Activated B cell treated with CpG ODN at 0.5 μM for 24 hours (primary cell): ENCODE measurements around the gene ACAN. TPM values are rescaled to one million over a fixed set of nuclear protein-coding genes. Genes with fewer than 3 reads are reported as not detected.

ENCODE experiments used
- ATAC-seq: fragments of 200-7000 bp; cut with Tn5 transposase; one replicate; pipeline ENCODE4 v1.10.0; 2021; ENCODE audit warnings: low read depth, mild to moderate bottlenecking, moderate library complexity
- CTCF ChIA-PET: fragments of 350-600 bp; sonication (Branson Sonifier 250); formaldehyde crosslinking; loops from one replicate; lab custom pipeline; 2021; ENCODE audit warnings: antibody characterized with exemption; lab: Charles Lee
- POLR2A ChIA-PET: fragments of 350-600 bp; sonication (Branson Sonifier 250); formaldehyde crosslinking; loops from one replicate; lab custom pipeline; 2021; ENCODE audit warnings: antibody characterized with exemption; lab: Charles Lee
- DNase-seq: peaks from one replicate; pipeline ENCODE4 v3.0.0; 2022
- H3K27ac Mint-ChIP-seq: one replicate; pipeline ENCODE4 v1.8.0; 2020; ENCODE audit warnings: mixed read lengths
- H3K27me3 Mint-ChIP-seq: one replicate; pipeline ENCODE4 v1.8.0; 2021; ENCODE audit warnings: mixed read lengths
- H3K36me3 Mint-ChIP-seq: one replicate; pipeline ENCODE4 v1.8.0; 2021; ENCODE audit warnings: low read depth, mixed read lengths
- H3K4me1 Mint-ChIP-seq: one replicate; pipeline ENCODE4 v1.8.0; 2021; ENCODE audit warnings: mixed read lengths
- H3K4me3 Mint-ChIP-seq: one replicate; pipeline ENCODE4 v1.8.0; 2020; ENCODE audit warnings: mild to moderate bottlenecking, mixed read lengths
- H3K9me3 Mint-ChIP-seq: one replicate; pipeline ENCODE4 v1.8.0; 2020; ENCODE audit warnings: mixed read lengths
- CTCF ChIP-seq: fragments of 200-600 bp; IDR thresholded peaks from one replicate; pipeline ENCODE4 v1.8.0; 2022; ENCODE audit warnings: antibody characterized with exemption, mild to moderate bottlenecking
- intact Hi-C: fragments of 100-400 bp; cut with micrococcal nuclease; formaldehyde crosslinking; loops from one replicate; pipeline ENCODE4 v1.15.1; 2024
- total RNA-seq: library from RNA; stranded (reverse); gene quantifications from 2 replicates; pipeline ENCODE4 v1.2.3, GENCODE V29; 2022

Gene ACAN
- total RNA-seq, 1 donor from 2014 or later, result not detected

DNA sequence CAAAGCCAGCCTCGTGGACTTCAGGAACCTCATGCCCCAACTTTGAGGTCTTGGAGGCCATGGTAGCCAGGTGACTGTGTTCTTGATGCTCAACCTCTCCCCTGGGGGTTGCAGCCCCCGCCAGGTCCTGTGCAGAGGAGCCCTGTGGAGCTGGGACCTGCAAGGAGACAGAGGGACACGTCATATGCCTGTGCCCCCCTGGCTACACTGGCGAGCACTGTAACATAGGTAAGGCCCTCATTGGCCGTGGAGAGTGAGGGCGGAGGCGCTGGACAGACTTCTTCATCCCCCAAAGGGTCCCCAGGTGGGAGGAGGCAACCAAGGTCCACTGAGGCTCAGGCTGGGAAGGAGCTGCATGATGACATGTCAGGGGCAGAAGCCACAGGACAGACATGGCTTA lies 57.0 kb downstream of the ACAN start:
- no peaks in the 10 kb centered on the region for H3K4me1 Mint-ChIP-seq
- no peaks in the 10 kb centered on the region for H3K36me3 Mint-ChIP-seq
- ChIA-PET POLR2A (no interaction called here), CTCF (no interaction called here)
- peaks cover 3% of the 10 kb centered on the region for H3K27me3 Mint-ChIP-seq
- DNase-seq (no peak), ATAC-seq (no peak)
- no peak for TF ChIP-seq CTCF
- H3K27ac Mint-ChIP-seq, result no peak overlapping the region
- intact Hi-C loops, result no loop called here
- H3K4me3 Mint-ChIP-seq, result no peak overlapping the region
- no peaks in the 10 kb centered on the region for H3K9me3 Mint-ChIP-seq

DNA sequence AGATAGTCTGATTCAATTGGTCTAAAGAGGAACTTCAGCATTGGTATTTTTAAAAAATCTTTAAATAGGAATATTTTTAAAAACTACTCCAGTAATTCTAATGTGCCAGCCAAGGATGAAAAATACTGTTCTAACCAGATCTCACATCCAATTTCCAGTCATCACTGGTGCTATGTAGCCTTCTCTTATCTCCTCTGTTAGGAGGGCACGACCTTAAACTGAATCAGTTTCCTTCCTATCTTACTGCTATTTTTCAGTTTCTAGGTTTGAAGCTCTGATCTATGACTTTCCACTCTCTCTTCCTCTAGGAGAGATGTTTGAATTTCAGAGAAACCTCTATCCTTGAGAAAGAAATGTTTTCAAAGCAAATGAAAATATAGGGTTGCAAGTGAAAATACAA lies 60.2 kb downstream of the ACAN start:
- no peaks in the 10 kb centered on the region for H3K4me1 Mint-ChIP-seq

DNA sequence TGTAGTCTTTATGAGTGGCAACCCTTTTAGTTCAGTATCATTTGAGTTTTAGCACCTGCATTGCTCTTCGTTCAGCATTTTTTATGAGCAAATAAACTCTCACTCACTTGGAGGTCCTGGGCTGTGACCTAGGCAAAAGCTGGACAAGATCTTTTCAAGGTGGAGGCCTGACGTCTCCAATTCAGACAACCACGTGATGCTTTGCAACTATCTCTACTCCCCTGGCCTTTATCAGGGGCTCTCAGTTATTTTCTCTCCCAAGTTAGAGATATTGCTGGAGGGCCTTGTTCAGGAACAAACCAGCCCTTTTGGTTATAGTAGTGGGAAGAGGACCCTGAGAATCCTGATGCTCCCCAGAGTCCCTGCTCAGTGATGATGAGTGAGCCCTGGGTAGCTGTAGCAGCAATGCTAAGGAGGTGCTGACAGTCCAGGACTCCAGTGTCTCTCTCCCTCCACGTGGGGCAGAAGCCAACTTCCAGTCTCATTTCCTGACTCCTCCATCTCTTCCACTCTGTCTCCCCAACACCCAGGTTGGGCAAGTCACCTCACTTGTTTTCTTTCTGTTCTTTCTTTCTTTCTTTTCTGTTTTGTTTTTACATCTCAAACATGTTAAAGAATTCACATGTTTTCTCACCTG lies 61.7 kb downstream of the ACAN start:
- H3K9me3 Mint-ChIP-seq, result no peaks in the 10 kb centered on the region
- no peaks in the 10 kb centered on the region for H3K4me1 Mint-ChIP-seq
- no peaks in the 10 kb centered on the region for H3K27me3 Mint-ChIP-seq
- CTCF ChIA-PET, result no interaction called here
- intact Hi-C loops, result no loop called here
- H3K27ac Mint-ChIP-seq, result no peak overlapping the region
- POLR2A ChIA-PET, result no interaction called here
- H3K4me3 Mint-ChIP-seq, result no peak overlapping the region
- DNase-seq, result no peak
- no peak for TF ChIP-seq CTCF
- H3K36me3 Mint-ChIP-seq, result no peaks in the 10 kb centered on the region
- no peak for ATAC-seq

More for the DNA sequence above, 60.2 kb downstream of the ACAN start:
- no peaks in the 10 kb centered on the region for H3K9me3 Mint-ChIP-seq
- H3K36me3 Mint-ChIP-seq, result no peaks in the 10 kb centered on the region
- POLR2A ChIA-PET, result no interaction called here
- intact Hi-C loops, result no loop called here
- no peak for DNase-seq
- ATAC-seq, result no peak
- CTCF ChIA-PET, result no interaction called here
- peaks cover 3% of the 10 kb centered on the region for H3K27me3 Mint-ChIP-seq
- no peak overlapping the region for H3K27ac Mint-ChIP-seq
- TF ChIP-seq CTCF, result no peak
- no peak overlapping the region for H3K4me3 Mint-ChIP-seq

GRCh38 chr15:88865498-88866099 lies 62.4 kb downstream of the ACAN start:
- H3K9me3 Mint-ChIP-seq, result no peaks in the 10 kb centered on the region
- H3K27ac Mint-ChIP-seq, result no peak overlapping the region
- DNase-seq (no peak), ATAC-seq (no peak)
- no peaks in the 10 kb centered on the region for H3K27me3 Mint-ChIP-seq
- H3K36me3 Mint-ChIP-seq, result no peaks in the 10 kb centered on the region
- H3K4me1 Mint-ChIP-seq, result no peaks in the 10 kb centered on the region
- ChIA-PET POLR2A (no interaction called here), CTCF (no interaction called here)
- intact Hi-C loops, result no loop called here
- H3K4me3 Mint-ChIP-seq, result no peak overlapping the region
- TF ChIP-seq CTCF, result no peak

DNA sequence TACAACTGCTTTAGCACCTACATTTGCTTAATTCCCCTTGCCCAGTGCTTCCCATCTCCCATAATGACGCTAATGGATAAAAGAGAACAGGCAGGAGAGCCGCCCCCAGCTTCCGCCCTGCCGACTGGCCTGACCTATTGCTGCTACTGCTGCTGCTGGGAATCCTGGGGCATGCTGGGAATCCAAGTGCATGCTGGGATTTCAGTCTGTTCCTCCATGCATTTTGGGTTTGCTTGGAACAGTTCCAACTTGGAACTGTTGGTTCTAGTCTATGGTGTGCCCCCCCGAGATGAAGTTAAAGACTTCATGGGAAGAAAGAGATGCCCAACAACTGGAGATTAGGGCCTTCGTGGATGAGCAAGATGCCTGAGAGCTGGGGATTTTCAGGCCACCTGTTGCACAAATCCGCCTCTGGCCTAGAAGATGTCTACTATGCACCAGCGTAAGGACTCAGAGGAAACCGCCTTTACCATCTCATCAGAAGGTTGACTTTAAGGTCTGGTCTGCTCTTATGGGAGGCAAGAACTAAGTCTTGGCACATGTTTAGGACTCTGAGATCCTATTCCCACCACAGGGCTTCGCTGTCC lies 63.2 kb downstream of the ACAN start:
- H3K4me1 Mint-ChIP-seq, result no peaks in the 10 kb centered on the region
- no peak overlapping the region for H3K4me3 Mint-ChIP-seq
- no peak for TF ChIP-seq CTCF
- no peak for ATAC-seq
- CTCF ChIA-PET, result no interaction called here
- H3K36me3 Mint-ChIP-seq, result no peaks in the 10 kb centered on the region
- no peaks in the 10 kb centered on the region for H3K27me3 Mint-ChIP-seq
- POLR2A ChIA-PET, result no interaction called here
- H3K27ac Mint-ChIP-seq, result no peak overlapping the region
- DNase-seq, result no peak
- no peaks in the 10 kb centered on the region for H3K9me3 Mint-ChIP-seq
- intact Hi-C loops, result no loop called here
